ENCODE data around the gene PCMT1.

DNA sequence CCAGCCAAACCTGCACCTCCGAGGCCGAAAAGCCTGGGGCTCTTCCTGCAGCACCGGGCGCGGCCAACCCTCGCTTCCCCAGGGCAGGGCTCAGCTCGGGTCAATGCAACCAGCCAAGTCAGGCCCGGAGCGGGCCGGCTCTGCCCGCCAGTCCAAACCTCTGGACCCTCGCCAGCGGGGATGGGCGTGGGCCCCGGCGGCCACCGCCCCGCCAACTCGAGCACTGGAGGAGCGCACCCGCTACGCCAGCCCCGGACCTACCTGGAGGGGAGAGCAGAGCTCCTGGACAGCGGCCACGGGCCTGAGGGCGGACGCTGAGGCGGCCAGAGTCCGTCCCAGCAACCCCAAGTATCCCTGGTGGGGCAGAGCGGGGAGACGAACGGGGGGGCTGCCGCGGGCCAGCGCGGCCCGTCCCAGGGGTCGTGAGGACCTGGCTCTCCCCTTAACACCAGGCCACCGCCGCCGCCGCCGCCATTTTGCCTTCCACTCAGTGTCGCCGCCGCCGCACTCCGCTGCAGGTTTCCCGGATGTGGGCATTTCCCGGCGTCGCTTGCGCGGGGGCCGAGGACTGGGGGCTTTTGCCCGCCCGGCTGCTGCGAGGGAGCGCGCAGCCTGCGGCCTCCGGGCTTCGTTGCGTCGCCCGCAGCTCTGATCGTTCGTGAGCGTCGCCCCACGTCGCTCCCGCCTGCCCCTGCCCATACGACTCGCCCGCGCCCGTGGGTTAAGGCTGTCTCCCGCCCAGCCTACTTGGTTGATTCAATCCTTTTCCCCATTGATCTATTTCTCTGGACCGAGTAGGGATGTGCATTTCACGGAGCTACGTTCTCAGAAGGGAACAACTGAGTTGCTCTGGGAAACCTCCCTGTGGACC lies 31.7 kb upstream of the PCMT1 start, which contains the start of gene LATS1:
- TF ChIP-seq CTCF (IDR thresholded peaks at IDR 0.05; ENCODE audit: low read length), result no peak
- no peak for TF ChIP-seq EZH2 (IDR thresholded peaks at IDR 0.05; ENCODE audit: borderline replicate concordance, low read length)

All from OCI-LY1 (cell line).